ENCODE results near the gene CENPQ. TPM values are rescaled to one million over a fixed set of nuclear protein-coding genes. Genes with fewer than 3 reads are reported as not detected.

The CENPQ gene
- total RNA-seq, 1 donor, result 1.1 TPM

GRCh38 chr6:49539102-49539501 lies 75.9 kb downstream of the CENPQ start:
- no peak for DNase-seq (ENCODE audit: low read depth in 2 of 3, low spot score in 2 of 3)

- no peak for DNase-seq (ENCODE audit: low read depth in 2 of 3, low spot score in 2 of 3)
Measured at GRCh38 chr6:49540614-49541013, 77.4 kb downstream of the CENPQ start.

DNA sequence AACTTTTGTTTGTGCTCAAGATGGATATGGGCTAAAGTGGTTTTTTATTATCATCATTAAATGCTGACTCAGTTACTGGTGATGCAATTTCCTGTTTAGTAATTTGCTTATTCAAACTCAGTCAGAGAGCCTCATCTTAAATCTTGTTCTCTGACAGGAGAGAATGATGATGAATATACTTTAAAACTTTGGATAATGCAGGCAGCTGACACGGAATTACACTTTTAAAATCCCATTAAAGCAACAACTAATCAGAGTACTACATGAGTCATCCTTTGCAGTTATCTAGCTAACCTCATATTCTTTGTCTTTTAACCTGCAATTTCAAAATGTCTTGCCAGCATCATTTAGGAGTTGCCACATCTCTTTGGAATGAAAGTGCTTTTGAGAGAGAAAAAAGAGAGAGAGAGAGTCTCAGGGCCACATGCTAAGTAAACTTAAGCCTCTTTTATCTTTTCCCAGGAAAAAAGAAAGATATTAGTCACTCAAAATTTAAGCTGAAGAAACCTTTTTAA lies 78.1 kb downstream of the CENPQ start:
- DNase-seq (ENCODE audit: low read depth in 2 of 3, low spot score in 2 of 3), result no peak

- DNase-seq (ENCODE audit: low read depth in 2 of 3, low spot score in 2 of 3), result no peak
Measured at GRCh38 chr6:49541936-49542335, 78.8 kb downstream of the CENPQ start.

Other genes starting within 250 kb of the CENPQ start
- gene MMUT, start 117 bp upstream of the CENPQ start, total RNA-seq, result 6.2 TPM
- gene GLYATL3, start 36.6 kb downstream of the CENPQ start, total RNA-seq, result not detected
- gene C6orf141, start 87.3 kb downstream of the CENPQ start, total RNA-seq, result 1.3 TPM
- gene RHAG, start 173.5 kb downstream of the CENPQ start, total RNA-seq, result 3.5 TPM